H9 (cell line): ENCODE data around the gene ZBTB8A. TPM values are rescaled to one million over a fixed set of nuclear protein-coding genes. Genes with fewer than 3 reads are reported as not detected.

ENCODE experiments used
- DNase-seq: peaks from one replicate; pipeline ENCODE4 v3.0.0-alpha.2; 2017
- H2AFZ ChIP-seq: one replicate; pipeline ENCODE4 v1.6.1; 2013; ENCODE audit warnings: mild to moderate bottlenecking, low read length, control low read depth, moderate library complexity
- H2AK5ac ChIP-seq: 2 replicates; pipeline ENCODE4 v1.6.1; 2013; ENCODE audit warnings: low read length, control low read depth, mixed read lengths; ENCODE audit not compliant: insufficient read length
- H2BK120ac ChIP-seq: one replicate; pipeline ENCODE4 v1.6.1; 2013; ENCODE audit warnings: low read depth, mild to moderate bottlenecking, low read length, control low read depth, inconsistent platforms; ENCODE audit not compliant: poor library complexity, severe bottlenecking
- H2BK12ac ChIP-seq: 2 replicates; pipeline ENCODE4 v1.6.1; 2013; ENCODE audit warnings: low read length, control low read depth, mixed read lengths, low read depth; ENCODE audit not compliant: insufficient read length
- H2BK15ac ChIP-seq: 2 replicates; pipeline ENCODE4 v1.6.1; 2013; ENCODE audit warnings: low read depth, low read length, control low read depth
- H2BK20ac ChIP-seq: one replicate; pipeline ENCODE4 v1.6.1; 2013; ENCODE audit warnings: low read depth, mild to moderate bottlenecking, low read length, control low read depth, inconsistent platforms; ENCODE audit not compliant: poor library complexity, severe bottlenecking
- H2BK5ac ChIP-seq: 2 replicates; pipeline ENCODE4 v1.6.1; 2013; ENCODE audit warnings: low read length, control low read depth, mixed read lengths; ENCODE audit not compliant: insufficient read length
- H3K14ac ChIP-seq: 2 replicates; pipeline ENCODE4 v1.6.1; 2013; ENCODE audit warnings: low read length, control low read depth; ENCODE audit not compliant: insufficient read depth
- H3K18ac ChIP-seq: 2 replicates; pipeline ENCODE4 v1.6.1; 2013; ENCODE audit warnings: low read depth, mild to moderate bottlenecking, mixed read lengths, low read length, control low read depth; ENCODE audit not compliant: insufficient read length
- H3K23ac ChIP-seq: 2 replicates; pipeline ENCODE4 v1.6.1; 2013; ENCODE audit warnings: low read length, control low read depth, mixed read lengths, low read depth; ENCODE audit not compliant: insufficient read length
- H3K23me2 ChIP-seq: 2 replicates; pipeline ENCODE4 v1.6.1; 2013; ENCODE audit warnings: low read depth, mild to moderate bottlenecking, mixed read lengths, low read length, control low read depth; ENCODE audit not compliant: insufficient read length, poor library complexity, severe bottlenecking
- H3K27ac ChIP-seq: 2 replicates; pipeline ENCODE4 v1.5.1; 2013; ENCODE audit warnings: low read length, control low read depth, mixed read lengths, low read depth; ENCODE audit not compliant: insufficient read length
- H3K27me3 ChIP-seq: 2 replicates; pipeline ENCODE4 v1.6.1; 2013; ENCODE audit warnings: low read length, control low read depth, inconsistent platforms; ENCODE audit not compliant: insufficient read depth
- H3K4ac ChIP-seq: 2 replicates; pipeline ENCODE4 v1.6.1; 2013; ENCODE audit warnings: low read depth, mild to moderate bottlenecking, control low read depth, inconsistent platforms, low read length, moderate library complexity
- H3K4me1 ChIP-seq: 2 replicates; pipeline ENCODE4 v1.6.1; 2013; ENCODE audit warnings: low read length, control low read depth, inconsistent platforms; ENCODE audit not compliant: insufficient read depth
- H3K4me2 ChIP-seq: 2 replicates; pipeline ENCODE4 v1.6.1; 2013; ENCODE audit warnings: low read length, control low read depth, mixed read lengths; ENCODE audit not compliant: insufficient read length, insufficient read depth
- H3K56ac ChIP-seq: 2 replicates; pipeline ENCODE4 v1.6.1; 2013; ENCODE audit warnings: low read depth, mild to moderate bottlenecking, mixed read lengths, low read length, control low read depth; ENCODE audit not compliant: insufficient read length
- H3K79me1 ChIP-seq: 2 replicates; pipeline ENCODE4 v1.6.1; 2013; ENCODE audit warnings: low read depth, mild to moderate bottlenecking, moderate library complexity, low read length, control low read depth, inconsistent platforms; ENCODE audit not compliant: insufficient read depth, poor library complexity, severe bottlenecking
- H3K79me2 ChIP-seq: 2 replicates; pipeline ENCODE4 v1.6.1; 2013; ENCODE audit warnings: low read length, control low read depth, inconsistent platforms; ENCODE audit not compliant: insufficient read depth
- H3K9ac ChIP-seq: 2 replicates; pipeline ENCODE4 v1.6.1; 2013; ENCODE audit warnings: low read length, control low read depth, mixed read lengths; ENCODE audit not compliant: insufficient read length; ENCODE audit errors: extremely low read depth
- H3K9me3 ChIP-seq: one replicate; pipeline ENCODE4 v1.6.1; 2013; ENCODE audit warnings: low read depth, low read length, inconsistent platforms; ENCODE audit not compliant: control insufficient read depth
- H3T11ph ChIP-seq: one replicate; pipeline ENCODE4 v1.6.1; 2013; ENCODE audit warnings: mild to moderate bottlenecking, low read length, control low read depth, inconsistent platforms
- H4K20me1 ChIP-seq: one replicate; pipeline ENCODE4 v1.6.1; 2013; ENCODE audit not compliant: control insufficient read depth, insufficient read length, insufficient read depth
- H4K5ac ChIP-seq: 2 replicates; pipeline ENCODE4 v1.6.1; 2013; ENCODE audit warnings: low read depth, mild to moderate bottlenecking, mixed read lengths, low read length, control low read depth; ENCODE audit not compliant: insufficient read length
- H4K8ac ChIP-seq: replicated peaks from 2 replicates; pipeline ENCODE4 v1.6.1; 2013; ENCODE audit warnings: low read length, control low read depth, mixed read lengths, low read depth; ENCODE audit not compliant: insufficient read length
- H4K91ac ChIP-seq: 2 replicates; pipeline ENCODE4 v1.6.1; 2013; ENCODE audit warnings: low read depth, mild to moderate bottlenecking, moderate library complexity, mixed read lengths, low read length, control low read depth; ENCODE audit not compliant: insufficient read length
- H3K27ac Mint-ChIP-seq, 3 experiments: 2 replicates in 2 of 3; 3 replicates in 1 of 3; pipeline ENCODE4 v1.8.0; 2020 to 2021; ENCODE audit warnings: mixed read lengths in 3 of 3, mild to moderate bottlenecking in 1 of 3, moderate library complexity in 1 of 3
- H3K27me3 Mint-ChIP-seq: 2 replicates; pipeline ENCODE4 v1.8.0; 2021; ENCODE audit warnings: low read depth, mild to moderate bottlenecking, moderate library complexity, mixed read lengths
- H3K36me3 Mint-ChIP-seq, 3 experiments: 2 replicates in 2 of 3; 3 replicates in 1 of 3; pipeline ENCODE4 v1.8.0; 2020 to 2021; ENCODE audit warnings: low read depth in 3 of 3, mixed read lengths in 3 of 3; ENCODE audit not compliant: insufficient read depth in 1 of 3
- H3K4me1 Mint-ChIP-seq, 2 experiments: 2 replicates each; pipeline ENCODE4 v1.8.0; 2020; ENCODE audit warnings: mixed read lengths in 2 of 2
- H3K4me3 Mint-ChIP-seq, 2 experiments: 2 replicates in 1 of 2; 3 replicates in 1 of 2; pipeline ENCODE4 v1.8.0; 2020 to 2021; ENCODE audit warnings: mild to moderate bottlenecking in 2 of 2, mixed read lengths in 2 of 2, moderate library complexity in 1 of 2
- H3K9me3 Mint-ChIP-seq, 2 experiments: 2 replicates in 1 of 2; 3 replicates in 1 of 2; pipeline ENCODE4 v1.8.0; 2020; ENCODE audit warnings: mild to moderate bottlenecking in 2 of 2, mixed read lengths in 2 of 2, moderate library complexity in 1 of 2
- CTCF ChIP-seq: fragments of 200-600 bp; sonication (generic); conservative IDR thresholded peaks from 3 replicates; pipeline ENCODE4 v1.8.0; 2021; ENCODE audit warnings: antibody characterized with exemption, mild to moderate bottlenecking
- WGBS: extraction: QIAGEN DNeasy Blood & Tissue Kit; methylation state at CpG from one replicate; pipeline ENCODE4 v1.1.7; 2013; ENCODE audit warnings: missing lambda C conversion rate, low lambda C conversion rate, mixed read lengths; ENCODE audit not compliant: insufficient read length; ENCODE audit errors: extremely low coverage; 5-methylcytosine and 5-hydroxymethylcytosine counted together
- total RNA-seq: library from RNA; stranded (reverse); gene quantifications from 2 replicates; pipeline ENCODE4 v1.2.1, GENCODE V29; 2021

ZBTB8A gene
- total RNA-seq, 1 experiment from 2014 or later: 11.3 TPM

GRCh38 chr1:32568929-32569328 lies 29.7 kb downstream of the ZBTB8A start:
- no peaks in the 10 kb centered on the region for H3K27me3 Mint-ChIP-seq
- no CpG with 5 or more reads among the region's 2 CpGs for WGBS
- Histone ChIP-seq H4K91ac (no peak overlapping the region), H2AK5ac (no peak overlapping the region), H3K14ac (no peak overlapping the region), H3K23me2 (no peaks in the 10 kb centered on the region), H3K27ac (no peak overlapping the region), H4K5ac (no peak overlapping the region), H2AFZ (no peak overlapping the region), H4K8ac (no peak overlapping the region), H3T11ph (no peak overlapping the region), H3K56ac (no peak overlapping the region), H2BK15ac (no peak overlapping the region), H3K4me2 (no peak overlapping the region), H3K9ac (no peak overlapping the region), H3K23ac (no peak overlapping the region), H3K79me1 (no peaks in the 10 kb centered on the region), H4K20me1 (no peaks in the 10 kb centered on the region), H3K9me3 (no peaks in the 10 kb centered on the region), H3K4me1 (no peaks in the 10 kb centered on the region), H3K27me3 (no peaks in the 10 kb centered on the region), H3K4ac (no peak overlapping the region), H2BK20ac (no peak overlapping the region), H2BK5ac (no peak overlapping the region), H2BK120ac (no peak overlapping the region), H2BK12ac (no peak overlapping the region), H3K18ac (no peak overlapping the region), H3K79me2 (0 out of 2 replicates have a peak, but pooled peaks cover under 1% of the 10 kb centered on the region)
- H3K4me3 Mint-ChIP-seq: no peak overlapping the region
- H3K27ac Mint-ChIP-seq: no peak overlapping the region
- no peak for DNase-seq
- peaks cover 0 to 2% of the 10 kb centered on the region in 2 experiments; a peak in 1 of 5 replicates for H3K9me3 Mint-ChIP-seq
- TF ChIP-seq CTCF: no peak
- peaks cover 6 to 21% (median 21%) of the 10 kb centered on the region in 3 experiments; a peak in 5 of 7 replicates for H3K36me3 Mint-ChIP-seq
- H3K4me1 Mint-ChIP-seq: no peaks in the 10 kb centered on the region
